ENCODE data around the gene MYH7B. TPM values are rescaled to one million over a fixed set of nuclear protein-coding genes. Genes with fewer than 3 reads are reported as not detected.

The MYH7B gene
- total RNA-seq, 4 donors from 2014 or later, result 0.07 to 0.78 (median 0.16) TPM

GRCh38 chr20:34971561-34972235 is 16.0 kb downstream of the MYH7B start:
- Histone ChIP-seq H3K27me3 (no peaks in the 10 kb centered on the region), H3K9me3 (no peaks in the 10 kb centered on the region), H3K36me3 (no peaks in the 10 kb centered on the region), H3K27ac (no peak overlapping the region), H3K4me3 (no peak overlapping the region), H3K4me1 (no peaks in the 10 kb centered on the region)
- WGBS, 2 donors (ENCODE audit: low coverage in 1 of 2), result 79 to 80% methylated on average over 8 to 10 of the region's 10 CpGs
- ATAC-seq, result no peak
- TF ChIP-seq POLR2A (IDR thresholded peaks at IDR 0.05), result no peak

- H3K4me3 ChIP-seq, result no peak overlapping the region
- H3K27ac ChIP-seq, result no peak overlapping the region
- H3K9me3 ChIP-seq, result no peaks in the 10 kb centered on the region
- no peaks in the 10 kb centered on the region for H3K27me3 ChIP-seq
- no peak for ATAC-seq
- no peaks in the 10 kb centered on the region for H3K4me1 ChIP-seq
- H3K36me3 ChIP-seq, result no peaks in the 10 kb centered on the region
- TF ChIP-seq EP300 (IDR thresholded peaks at IDR 0.05) (no peak), CTCF (IDR thresholded peaks at IDR 0.05) (no peak), POLR2AphosphoS5 (IDR thresholded peaks at IDR 0.05) (no peak), POLR2A (IDR thresholded peaks at IDR 0.05) (no peak)
- 56 to 89% methylated on average over 3 to 4 of the region's 4 CpGs for WGBS, 2 donors (ENCODE audit: low coverage in 1 of 2)
These were observed 18.6 kb downstream of the MYH7B start for GRCh38 chr20:34974246-34974645.

- TF ChIP-seq POLR2AphosphoS5 (IDR thresholded peaks at IDR 0.05), result no peak
- TF ChIP-seq POLR2A (IDR thresholded peaks at IDR 0.05), result no peak
- Histone ChIP-seq H3K9me3 (no peaks in the 10 kb centered on the region), H3K4me1 (no peaks in the 10 kb centered on the region), H3K27ac (no peak overlapping the region), H3K27me3 (peaks cover 19% of the 10 kb centered on the region), H3K36me3 (no peaks in the 10 kb centered on the region), H3K4me3 (no peak overlapping the region)
- ATAC-seq, result no peak
- WGBS, 2 donors (ENCODE audit: low coverage in 1 of 2), result 67 to 70% methylated on average over 2 to 7 of the region's 12 CpGs
These were observed 20.6 kb downstream of the MYH7B start for GRCh38 chr20:34976286-34976685.

- ATAC-seq, result no peak
- TF ChIP-seq POLR2AphosphoS5 (IDR thresholded peaks at IDR 0.05) (no peak), POLR2A (IDR thresholded peaks at IDR 0.05) (no peak), EP300 (IDR thresholded peaks at IDR 0.05) (no peak), CTCF (IDR thresholded peaks at IDR 0.05) (no peak)
- Histone ChIP-seq H3K27ac (no peak overlapping the region), H3K9me3 (no peaks in the 10 kb centered on the region), H3K4me1 (no peaks in the 10 kb centered on the region), H3K27me3 (peaks cover 31% of the 10 kb centered on the region), H3K4me3 (no peak overlapping the region), H3K36me3 (no peaks in the 10 kb centered on the region)
- whole genome bisulfite sequencing, 2 donors (ENCODE audit: low coverage in 1 of 2), result 38 to 43% methylated on average over 3 to 5 of the region's 17 CpGs
These were observed 21.9 kb downstream of the MYH7B start for GRCh38 chr20:34977365-34978091.

GRCh38 chr20:34978092-34978744 is 22.6 kb downstream of the MYH7B start:
- no peak for TF ChIP-seq POLR2A (IDR thresholded peaks at IDR 0.05)
- no peak for TF ChIP-seq POLR2AphosphoS5 (IDR thresholded peaks at IDR 0.05)
- TF ChIP-seq EP300 (IDR thresholded peaks at IDR 0.05), result no peak
- TF ChIP-seq CTCF (IDR thresholded peaks at IDR 0.05), result no peak
- H3K27me3 ChIP-seq, result peaks cover 38% of the 10 kb centered on the region
- no peak overlapping the region for H3K4me3 ChIP-seq
- no peaks in the 10 kb centered on the region for H3K36me3 ChIP-seq
- no peak overlapping the region for H3K27ac ChIP-seq
- ATAC-seq, result peak; percentile 8
- WGBS, 2 donors (ENCODE audit: low coverage in 1 of 2), result 60 to 76% methylated on average over 3 to 4 of the region's 10 CpGs
- H3K9me3 ChIP-seq, result no peaks in the 10 kb centered on the region
- H3K4me1 ChIP-seq, result peaks cover 0 to under 1% (median 0%) of the 10 kb centered on the region in 3 donors

Data from gastroesophageal sphincter (tissue), 4 donors.